Dermis lymphatic vessel endothelial cell (primary cell): ENCODE data around the gene RNF149. TPM values are rescaled to one million over a fixed set of nuclear protein-coding genes. Genes with fewer than 3 reads are reported as not detected.

Experiments
- total RNA-seq: library from RNA; depleted of rRNA; stranded (reverse); fragments of >200 nt; gene quantifications from 2 replicates; pipeline ENCODE4 v1.2.1, GENCODE V29; 2014

The RNF149 gene, protein sequence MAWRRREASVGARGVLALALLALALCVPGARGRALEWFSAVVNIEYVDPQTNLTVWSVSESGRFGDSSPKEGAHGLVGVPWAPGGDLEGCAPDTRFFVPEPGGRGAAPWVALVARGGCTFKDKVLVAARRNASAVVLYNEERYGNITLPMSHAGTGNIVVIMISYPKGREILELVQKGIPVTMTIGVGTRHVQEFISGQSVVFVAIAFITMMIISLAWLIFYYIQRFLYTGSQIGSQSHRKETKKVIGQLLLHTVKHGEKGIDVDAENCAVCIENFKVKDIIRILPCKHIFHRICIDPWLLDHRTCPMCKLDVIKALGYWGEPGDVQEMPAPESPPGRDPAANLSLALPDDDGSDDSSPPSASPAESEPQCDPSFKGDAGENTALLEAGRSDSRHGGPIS
- 41.8 and 45.0 TPM in 2 replicates for total RNA-seq

DNA sequence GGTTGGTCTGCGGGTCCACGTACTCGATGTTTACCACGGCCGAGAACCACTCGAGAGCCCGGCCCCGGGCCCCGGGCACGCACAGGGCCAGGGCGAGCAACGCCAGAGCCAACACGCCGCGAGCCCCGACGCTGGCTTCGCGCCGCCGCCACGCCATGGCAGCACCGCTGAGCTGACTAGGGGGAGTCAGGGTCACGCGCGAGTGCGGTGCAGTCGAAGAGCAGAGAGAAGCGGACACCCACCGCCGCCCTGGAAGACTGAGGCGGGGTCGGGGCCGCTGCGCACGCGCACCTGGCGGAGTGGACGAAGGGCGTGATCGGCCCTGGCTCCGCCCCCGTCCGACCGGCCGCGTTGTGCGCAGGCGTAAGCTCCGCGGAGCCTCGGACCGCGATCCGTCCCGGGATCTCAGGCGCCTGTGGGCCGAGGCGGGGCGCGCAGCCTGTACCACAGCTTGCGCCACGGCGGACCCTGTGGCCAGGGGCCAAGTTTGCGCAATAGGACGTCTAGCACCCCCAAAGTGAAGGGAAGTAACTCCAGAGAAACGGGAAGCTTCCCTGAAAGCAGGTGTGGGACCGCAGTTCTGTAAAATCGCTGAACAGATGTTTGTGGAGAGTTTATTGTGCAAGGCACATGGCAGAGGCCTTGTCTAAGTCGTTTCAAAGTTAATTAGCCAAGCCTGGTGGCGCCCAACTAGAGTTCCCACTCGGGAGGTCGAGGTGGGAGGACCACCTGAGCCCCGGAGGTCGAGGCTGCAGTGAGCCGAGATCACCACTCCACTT, at the start of gene RNF149:
Gene RNF149, minus strand, starts transcription at position 270 of the 779 bp plus-strand sequence. Its CDS starts 113 bp downstream, at position 157.

DNA sequence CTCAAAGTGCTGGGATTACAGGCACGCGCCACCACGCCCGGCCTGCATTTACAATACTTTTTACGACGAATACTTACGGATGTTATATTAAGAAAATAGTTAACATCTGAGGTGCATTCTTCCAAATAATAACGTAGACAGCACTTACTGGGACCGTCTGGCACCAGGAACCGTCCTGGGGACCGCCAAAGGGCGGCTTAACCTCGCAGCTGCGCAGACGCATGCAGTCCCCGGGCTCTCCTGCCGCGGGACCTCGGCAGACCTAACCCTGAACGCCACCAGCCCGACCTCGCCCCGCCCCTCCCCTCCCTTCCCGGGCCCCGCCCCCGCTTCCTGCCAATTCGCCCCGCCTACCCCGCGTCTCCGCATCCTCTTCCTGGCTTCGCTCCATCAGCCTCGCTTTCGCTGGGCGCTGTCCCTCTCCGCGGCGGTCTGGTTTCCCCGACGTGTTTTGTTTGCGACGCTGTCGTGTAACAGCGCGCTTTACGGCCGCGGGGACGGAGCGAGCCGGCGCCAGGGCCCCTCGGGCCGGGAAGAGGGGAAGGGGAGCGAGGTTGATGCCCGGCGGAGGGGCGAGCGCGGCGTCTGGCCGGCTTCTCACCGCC, 56.0 kb downstream of the RNF149 start, which contains the start of gene CNOT11:
Gene CNOT11, plus strand, starts transcription at position 479 of the 605 bp plus-strand sequence. Its CDS starts 79 bp downstream, at position 558.

Other genes with a start within 250 kb of the RNF149 start
- gene TBC1D8, start 157.3 kb downstream of the RNF149 start, total RNA-seq = 89.3 and 99.4 TPM in 2 replicates
- gene CNOT11, start 55.8 kb downstream of the RNF149 start, total RNA-seq = 16.8 and 17.4 TPM in 2 replicates
- gene CREG2, start 78.8 kb upstream of the RNF149 start, total RNA-seq = under 0.01 TPM in 1 of 2 replicates, not detected in the other
- gene RFX8, start 166.4 kb upstream of the RNF149 start, total RNA-seq = 0.11 and 0.17 TPM in 2 replicates